Effector CD4-positive, alpha-beta T cell (primary cell): ENCODE results near the gene ALG9.

Experiments used
- DNase-seq: peaks from one replicate; pipeline ENCODE4 v3.0.0-alpha.2; 2020

ALG9 gene

GRCh38 chr11:111879637-111879960, 8.2 kb upstream of the ALG9 start:
- no peak for DNase-seq

- DNase-seq: peak; percentile 96
Measured at GRCh38 chr11:111878849-111879636, 7.7 kb upstream of the ALG9 start, which contains the start of the genes CFAP68 and FDXACB1. CFAP68 (plus strand) TSS chr11:111879541; CDS start chr11:111879561, 20 bp downstream. FDXACB1 (minus strand) TSS chr11:111879165; CDS start chr11:111879132, 33 bp downstream.

GRCh38 chr11:111878385-111878848, 7.0 kb upstream of the ALG9 start:
- no peak for DNase-seq

GRCh38 chr11:111871693-111872161, 346 bp upstream of the ALG9 start:
- DNase-seq: no peak

- DNase-seq: no peak
Measured at GRCh38 chr11:111870522-111870885, 877 bp downstream of the ALG9 start.

GRCh38 chr11:111870113-111870512, 1.3 kb downstream of the ALG9 start:
- no peak for DNase-seq

- no peak for DNase-seq
Measured at GRCh38 chr11:111860257-111860656, 11.1 kb downstream of the ALG9 start.

GRCh38 chr11:111855506-111855905, 15.9 kb downstream of the ALG9 start:
- DNase-seq: no peak

- no peak for DNase-seq
Measured at GRCh38 chr11:111852103-111852502, 19.3 kb downstream of the ALG9 start.

GRCh38 chr11:111851636-111852035, 19.7 kb downstream of the ALG9 start:
- DNase-seq: no peak

GRCh38 chr11:111851067-111851466, 20.3 kb downstream of the ALG9 start:
- DNase-seq: no peak

- DNase-seq: no peak
Measured at GRCh38 chr11:111849631-111850030, 21.8 kb downstream of the ALG9 start.

- DNase-seq: no peak
Measured at GRCh38 chr11:111846636-111847035, 24.7 kb downstream of the ALG9 start.

- no peak for DNase-seq
Measured at GRCh38 chr11:111846063-111846462, 25.3 kb downstream of the ALG9 start.

- no peak for DNase-seq
Measured at GRCh38 chr11:111845276-111846028, 25.9 kb downstream of the ALG9 start.

- no peak for DNase-seq
Measured at GRCh38 chr11:111843661-111844060, 27.7 kb downstream of the ALG9 start.

GRCh38 chr11:111841370-111842053, 29.9 kb downstream of the ALG9 start:
- DNase-seq: peak; percentile 83

- DNase-seq: no peak
Measured at GRCh38 chr11:111840143-111840542, 31.2 kb downstream of the ALG9 start.

GRCh38 chr11:111838054-111838453, 33.3 kb downstream of the ALG9 start:
- DNase-seq: no peak

GRCh38 chr11:111837366-111837891, 34.0 kb downstream of the ALG9 start:
- no peak for DNase-seq

- no peak for DNase-seq
Measured at GRCh38 chr11:111836721-111837120, 34.7 kb downstream of the ALG9 start.

GRCh38 chr11:111836162-111836561, 35.2 kb downstream of the ALG9 start:
- DNase-seq: no peak

- no peak for DNase-seq
Measured at GRCh38 chr11:111835665-111836064, 35.7 kb downstream of the ALG9 start.
